Stimulated activated CD8-positive, alpha-beta memory T cell treated with anti-CD3 and anti-CD28 coated beads, Interleukin-7, amount 100 ng/mL, for 4 hours (primary cell): ENCODE measurements around the gene KRTAP4-16.
"Not testable (repeated sequence)": the region's sequence is repeated elsewhere in the genome, so short reads cannot be mapped to it uniquely, and the experiment has no call there.

Source experiments
- DNase-seq, 2 donors: peaks; one replicate each; pipeline ENCODE4 v3.0.0-alpha.2; 2020; ENCODE audit warnings: low read depth in 2 of 2

The KRTAP4-16 gene

GRCh38 chr17:41076788-41077187 lies 25.2 kb downstream of the KRTAP4-16 start:
- no peak for DNase-seq

GRCh38 chr17:41073676-41074075 lies 28.3 kb downstream of the KRTAP4-16 start:
- no peak for DNase-seq

- no peak for DNase-seq
Observed at GRCh38 chr17:41071606-41072360, 30.2 kb downstream of the KRTAP4-16 start.

- no peak for DNase-seq
Observed at GRCh38 chr17:41069031-41069430, 33.0 kb downstream of the KRTAP4-16 start.

- DNase-seq = no peak
Observed at GRCh38 chr17:41067281-41067680, 34.7 kb downstream of the KRTAP4-16 start.

GRCh38 chr17:41065829-41066624 lies 36.0 kb downstream of the KRTAP4-16 start, which contains the start of gene KRTAP2-4:
TSS of gene KRTAP2-4 (minus strand) at chr17:41065879. CDS start at chr17:41065845, 34 bp downstream.
- DNase-seq = no peak

GRCh38 chr17:41065016-41065689 lies 36.9 kb downstream of the KRTAP4-16 start:
- not testable (repeated sequence) for DNase-seq

- no peak for DNase-seq
Observed at GRCh38 chr17:41064301-41064700, 37.7 kb downstream of the KRTAP4-16 start.

GRCh38 chr17:41063449-41063848 lies 38.6 kb downstream of the KRTAP4-16 start:
- no peak for DNase-seq

- no peak for DNase-seq
Observed at GRCh38 chr17:41061964-41062363, 40.0 kb downstream of the KRTAP4-16 start.

- no peak for DNase-seq
Observed at GRCh38 chr17:41060052-41060604, 41.9 kb downstream of the KRTAP4-16 start, which contains the start of gene KRTAP2-3. TSS of gene KRTAP2-3 (minus strand) at chr17:41060114. CDS start at chr17:41060050, 64 bp downstream.

GRCh38 chr17:41059276-41060051 lies 42.5 kb downstream of the KRTAP4-16 start:
- DNase-seq = not testable (repeated sequence)

- DNase-seq = no peak
Observed at GRCh38 chr17:41058741-41059140, 43.3 kb downstream of the KRTAP4-16 start.

- no peak for DNase-seq
Observed at GRCh38 chr17:41057547-41057946, 44.5 kb downstream of the KRTAP4-16 start.

- not testable (repeated sequence) for DNase-seq
Observed at GRCh38 chr17:41055130-41055529, 46.9 kb downstream of the KRTAP4-16 start, which contains the start of gene KRTAP2-2. TSS of gene KRTAP2-2 (minus strand) at chr17:41055230. CDS start at chr17:41055211, 19 bp downstream.

- DNase-seq = not testable (repeated sequence)
Observed at GRCh38 chr17:41054556-41054955, 47.5 kb downstream of the KRTAP4-16 start.

- DNase-seq = no peak
Observed at GRCh38 chr17:41054025-41054424, 48.0 kb downstream of the KRTAP4-16 start.

GRCh38 chr17:41052566-41052965 lies 49.4 kb downstream of the KRTAP4-16 start:
- no peak for DNase-seq
